Endothelial cell (in vitro differentiated cells): Measurements from ENCODE around the gene SLC37A2. TPM values are rescaled to one million over a fixed set of nuclear protein-coding genes. Genes with fewer than 3 reads are reported as not detected.
"Not testable (repeated sequence)": the region's sequence is repeated elsewhere in the genome, so short reads cannot be mapped to it uniquely, and the experiment has no call there.

Source experiments
- DNase-seq: peaks from one replicate; pipeline ENCODE4 v3.0.0; 2021; ENCODE audit warnings: low spot score
- H3K27ac Mint-ChIP-seq: one replicate; pipeline ENCODE4 v1.8.0; 2021; ENCODE audit warnings: mixed read lengths, inconsistent platforms; ENCODE audit not compliant: unreplicated experiment
- H3K27me3 Mint-ChIP-seq: one replicate; pipeline ENCODE4 v1.8.0; 2021; ENCODE audit warnings: mild to moderate bottlenecking, moderate library complexity, mixed read lengths, inconsistent platforms; ENCODE audit not compliant: unreplicated experiment
- H3K36me3 Mint-ChIP-seq: one replicate; pipeline ENCODE4 v1.8.0; 2021; ENCODE audit warnings: mild to moderate bottlenecking, low read depth, mixed read lengths, inconsistent platforms; ENCODE audit not compliant: unreplicated experiment
- H3K4me1 Mint-ChIP-seq: one replicate; pipeline ENCODE4 v1.8.0; 2021; ENCODE audit warnings: mild to moderate bottlenecking, mixed read lengths, inconsistent platforms; ENCODE audit not compliant: unreplicated experiment
- H3K4me3 Mint-ChIP-seq: one replicate; pipeline ENCODE4 v1.8.0; 2021; ENCODE audit warnings: mild to moderate bottlenecking, mixed read lengths, inconsistent platforms; ENCODE audit not compliant: unreplicated experiment
- H3K9me3 Mint-ChIP-seq: one replicate; pipeline ENCODE4 v1.8.0; 2021; ENCODE audit warnings: mixed read lengths, inconsistent platforms; ENCODE audit not compliant: unreplicated experiment
- CTCF ChIP-seq: fragments of 200-600 bp; sonication (generic); IDR thresholded peaks from one replicate; pipeline ENCODE4 v1.5.0; 2021; ENCODE audit warnings: antibody characterized with exemption; ENCODE audit not compliant: unreplicated experiment
- total RNA-seq: library from RNA; stranded (reverse); fragmentation: NEBNext Ultra II Directional; extraction: Animal tissue kit (Norgen Biotek cat#: 25700); gene quantifications from one replicate; pipeline ENCODE4 v1.2.1, GENCODE V29; 2021; ENCODE audit not compliant: unreplicated experiment

SLC37A2 gene
- total RNA-seq, 1 donor from 2014 or later: 0.49 TPM

- DNase-seq: no peak
- no peak for TF ChIP-seq CTCF
- Mint-ChIP-seq H3K9me3 (no peaks in the 10 kb centered on the region), H3K27ac (no peak overlapping the region), H3K27me3 (no peaks in the 10 kb centered on the region), H3K4me3 (no peak overlapping the region), H3K36me3 (peaks cover 3% of the 10 kb centered on the region), H3K4me1 (no peaks in the 10 kb centered on the region)
Observed at GRCh38 chr11:125036933-125037332, 26.2 kb upstream of the SLC37A2 start.

GRCh38 chr11:125049164-125049792, 13.8 kb upstream of the SLC37A2 start:
- Mint-ChIP-seq H3K27ac (no peak overlapping the region), H3K27me3 (peaks cover 1% of the 10 kb centered on the region), H3K36me3 (no peaks in the 10 kb centered on the region), H3K4me1 (no peaks in the 10 kb centered on the region), H3K4me3 (no peak overlapping the region), H3K9me3 (no peaks in the 10 kb centered on the region)
- no peak for DNase-seq
- no peak for TF ChIP-seq CTCF

GRCh38 chr11:125052047-125052446, 11.1 kb upstream of the SLC37A2 start:
- H3K27ac Mint-ChIP-seq: no peak overlapping the region
- no peak for DNase-seq
- H3K4me3 Mint-ChIP-seq: no peak overlapping the region
- H3K9me3 Mint-ChIP-seq: no peaks in the 10 kb centered on the region
- peaks cover 3% of the 10 kb centered on the region for H3K27me3 Mint-ChIP-seq
- H3K36me3 Mint-ChIP-seq: no peaks in the 10 kb centered on the region
- H3K4me1 Mint-ChIP-seq: no peaks in the 10 kb centered on the region
- TF ChIP-seq CTCF: no peak

GRCh38 chr11:125053167-125053566, 9.9 kb upstream of the SLC37A2 start:
- Mint-ChIP-seq H3K36me3 (no peaks in the 10 kb centered on the region), H3K27me3 (peaks cover 3% of the 10 kb centered on the region), H3K4me1 (no peaks in the 10 kb centered on the region), H3K9me3 (no peaks in the 10 kb centered on the region), H3K4me3 (no peak overlapping the region), H3K27ac (no peak overlapping the region)
- TF ChIP-seq CTCF: no peak
- DNase-seq: no peak

GRCh38 chr11:125055107-125055715, 7.9 kb upstream of the SLC37A2 start:
- H3K36me3 Mint-ChIP-seq: no peaks in the 10 kb centered on the region
- DNase-seq: no peak
- no peak overlapping the region for H3K4me3 Mint-ChIP-seq
- H3K27ac Mint-ChIP-seq: no peak overlapping the region
- no peaks in the 10 kb centered on the region for H3K9me3 Mint-ChIP-seq
- H3K4me1 Mint-ChIP-seq: no peaks in the 10 kb centered on the region
- no peak for TF ChIP-seq CTCF
- H3K27me3 Mint-ChIP-seq: peaks cover 3% of the 10 kb centered on the region

- H3K36me3 Mint-ChIP-seq, H3K4me1 Mint-ChIP-seq, DNase-seq: not testable (repeated sequence)
Observed at GRCh38 chr11:125056111-125056510, 7.0 kb upstream of the SLC37A2 start.

More at GRCh38 chr11:125056111-125056510, 7.0 kb upstream of the SLC37A2 start:
- not testable (repeated sequence) for H3K27ac Mint-ChIP-seq, H3K4me3 Mint-ChIP-seq, H3K27me3 Mint-ChIP-seq, H3K9me3 Mint-ChIP-seq
